Right lobe of liver (tissue), 6 donors: ENCODE measurements around the gene DEFB108B. TPM values are rescaled to one million over a fixed set of nuclear protein-coding genes. Genes with fewer than 3 reads are reported as not detected.
"Not testable (repeated sequence)": the region's sequence is repeated elsewhere in the genome, so short reads cannot be mapped to it uniquely, and the experiment has no call there.

ENCODE experiments used
- ATAC-seq, 4 donors: fragments of 200-7000 bp; cut with Tn5 transposase; one replicate each; pipeline ENCODE4 v1.9.1; 2020; ENCODE audit warnings: mild to moderate bottlenecking in 4 of 4, moderate library complexity in 4 of 4
- DNase-seq, 3 donors: peaks; one replicate each; pipeline ENCODE4 v3.0.0-alpha.2; 2020
- H3K27ac ChIP-seq, 3 donors: fragments of 200-600 bp; one replicate each; pipeline ENCODE4 v1.8.0; 2022
- H3K27me3 ChIP-seq, 2 donors: fragments of 200-600 bp; one replicate each; pipeline ENCODE4 v1.8.0; 2022
- H3K36me3 ChIP-seq, 4 donors: fragments of 200-600 bp; sonication (generic) in 1 of 4; one replicate each; pipeline versions ENCODE4 v1.5.1 to v1.8.0; 2017 to 2022; ENCODE audit warnings: control low read depth in 1 of 4
- H3K4me1 ChIP-seq, 4 donors: fragments of 200-600 bp; sonication (generic) in 1 of 4; one replicate each; pipeline versions ENCODE4 v1.5.1 to v1.8.0; 2017 to 2022; ENCODE audit warnings: control low read depth in 1 of 4
- H3K4me3 ChIP-seq, 3 donors: fragments of 200-600 bp; one replicate each; pipeline ENCODE4 v1.8.0; 2022
- H3K9me3 ChIP-seq, 4 donors: fragments of 200-600 bp; sonication (generic) in 1 of 4; one replicate each; pipeline versions ENCODE4 v1.5.1 to v1.8.0; 2017 to 2022; ENCODE audit warnings: control low read depth in 1 of 4
- POLR2A ChIP-seq: fragments of 450-650 bp; IDR thresholded peaks from one replicate; pipeline ENCODE4 v1.6.1; 2017; ENCODE audit warnings: antibody characterized with exemption, mild to moderate bottlenecking
- WGBS: methylation state at CpG from one replicate; pipeline ENCODE4 v1.1.6; 2018; ENCODE audit warnings: low coverage, low lambda C conversion rate; ENCODE audit not compliant: insufficient coverage; ENCODE audit errors: missing lambda C conversion rate; 5-methylcytosine and 5-hydroxymethylcytosine counted together
- intact Hi-C, 2 donors: fragments of 100-400 bp; cut with DNase I; formaldehyde crosslinking; loops; one replicate each; pipeline versions ENCODE4 v1.11.2 to v1.14.1; 2022
- long read RNA-seq: library from polyadenylated mRNA; unstranded; transcript quantifications from one replicate; pipeline ENCODE4 v2.0.0, GENCODE V29; 2019
- total RNA-seq, 6 experiments: library from RNA; depleted of rRNA in 2 of 6; stranded (reverse); fragments of >200 nt in 2 of 6; fragmentation: NEBNext Ultra II Directional in 3 of 6; extraction: Animal tissue kit (Norgen Biotek cat#: 25700) in 3 of 6; gene quantifications; one replicate each; pipeline versions ENCODE4 v1.1.0 to v1.2.4, GENCODE V29; 2016 to 2023
- TF ChIP-seq, protein P1 (sequence below), 4 donors: fragments of 200-600 bp in 3 of 4; fragments of 450-650 bp in 1 of 4; IDR thresholded peaks; one replicate each; pipeline versions ENCODE4 v1.5.1 to v1.8.0; 2016 to 2022; ENCODE audit warnings: antibody characterized with exemption in 4 of 4, mild to moderate bottlenecking in 2 of 4
- donor health status: DM: no; HTN: yes; CAD: no.
- donor health status: DM: no; HTN: no; CAD: no.
- donor health status: DM: no; HTN: no; CAD: no.
- donor health status: DM: no; HTN: yes; CAD: no.
- donor health status: DM: no; HTN: yes; CAD: no.

DEFB108B gene
- not detected for total RNA-seq
- long read RNA-seq: 0 reads

GRCh38 chr11:71832811-71833210 lies at the start of gene DEFB108B:
Gene DEFB108B, plus strand, starts transcription at chr11:71833200. Its CDS starts 0 bp downstream, at chr11:71833200.
- H3K4me1 ChIP-seq, H3K4me3 ChIP-seq, ATAC-seq, H3K27ac ChIP-seq, intact Hi-C loops, H3K9me3 ChIP-seq, H3K27me3 ChIP-seq, DNase-seq, H3K36me3 ChIP-seq: not testable (repeated sequence)
- no CpG with 5 or more reads among the region's 1 CpG for WGBS

DNA sequence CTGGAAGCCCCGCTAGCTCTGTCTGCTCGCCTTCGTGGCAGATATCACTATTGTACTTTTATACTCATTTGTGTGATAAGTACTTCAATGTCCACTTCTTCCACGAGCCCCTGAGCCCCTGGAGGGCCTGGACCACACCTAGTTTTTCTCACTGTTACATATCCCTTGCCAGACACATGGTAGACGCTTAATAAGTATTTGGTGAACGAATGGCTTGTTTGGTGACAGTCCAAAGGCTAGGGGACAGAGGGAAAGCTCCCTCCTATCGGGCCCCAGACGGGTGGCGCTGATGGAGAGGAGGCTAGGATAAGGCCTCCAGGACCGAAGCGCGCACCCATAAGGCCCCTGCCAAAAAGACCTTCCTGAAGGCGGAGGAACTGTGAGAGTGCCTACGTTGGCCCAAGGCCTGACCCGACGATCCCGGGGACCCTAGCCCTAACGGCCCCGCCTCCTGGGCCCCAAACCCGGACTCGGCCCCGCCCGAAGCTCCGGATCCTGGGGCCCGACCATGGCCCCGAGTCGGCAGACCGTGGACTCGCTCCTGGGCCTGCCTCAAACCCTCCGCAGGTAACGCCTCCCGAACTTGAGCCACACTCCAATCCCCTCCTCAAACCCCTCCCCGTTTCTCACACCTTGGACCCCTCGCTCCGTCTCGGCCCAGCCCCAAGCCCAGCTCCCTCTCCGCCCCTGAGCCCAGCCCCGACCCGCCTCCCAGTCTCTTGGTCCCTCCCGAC lies 46.7 kb upstream of the DEFB108B start:
- Histone ChIP-seq H3K27ac (peak overlapping the region; percentile 43 to 49 (median 43)), H3K4me3 (peak overlapping the region; percentile 52 to 69 (median 61))
- 1% methylated on average over 23 of the region's 40 CpGs for WGBS
- H3K27me3 ChIP-seq, H3K4me1 ChIP-seq, H3K9me3 ChIP-seq, DNase-seq, intact Hi-C loops, H3K36me3 ChIP-seq: not testable (repeated sequence)
- peak; percentile 36 to 64 (median 48) for ATAC-seq

GRCh38 chr11:71786848-71787097 lies 46.2 kb upstream of the DEFB108B start:
- H3K36me3 ChIP-seq, H3K27me3 ChIP-seq, H3K9me3 ChIP-seq, H3K27ac ChIP-seq, intact Hi-C loops, H3K4me1 ChIP-seq: not testable (repeated sequence)
- 2% methylated on average over 8 of the region's 22 CpGs for WGBS
- ATAC-seq (peak; percentile 97 to 98 (median 97)), DNase-seq (peak; percentile 100)
- H3K4me3 ChIP-seq: peak overlapping the region in 2 of 3 donors; percentile 61 to 69

- TF ChIP-seq POLR2A: peak; percentile 49
- TF ChIP-seq, protein P1, sequence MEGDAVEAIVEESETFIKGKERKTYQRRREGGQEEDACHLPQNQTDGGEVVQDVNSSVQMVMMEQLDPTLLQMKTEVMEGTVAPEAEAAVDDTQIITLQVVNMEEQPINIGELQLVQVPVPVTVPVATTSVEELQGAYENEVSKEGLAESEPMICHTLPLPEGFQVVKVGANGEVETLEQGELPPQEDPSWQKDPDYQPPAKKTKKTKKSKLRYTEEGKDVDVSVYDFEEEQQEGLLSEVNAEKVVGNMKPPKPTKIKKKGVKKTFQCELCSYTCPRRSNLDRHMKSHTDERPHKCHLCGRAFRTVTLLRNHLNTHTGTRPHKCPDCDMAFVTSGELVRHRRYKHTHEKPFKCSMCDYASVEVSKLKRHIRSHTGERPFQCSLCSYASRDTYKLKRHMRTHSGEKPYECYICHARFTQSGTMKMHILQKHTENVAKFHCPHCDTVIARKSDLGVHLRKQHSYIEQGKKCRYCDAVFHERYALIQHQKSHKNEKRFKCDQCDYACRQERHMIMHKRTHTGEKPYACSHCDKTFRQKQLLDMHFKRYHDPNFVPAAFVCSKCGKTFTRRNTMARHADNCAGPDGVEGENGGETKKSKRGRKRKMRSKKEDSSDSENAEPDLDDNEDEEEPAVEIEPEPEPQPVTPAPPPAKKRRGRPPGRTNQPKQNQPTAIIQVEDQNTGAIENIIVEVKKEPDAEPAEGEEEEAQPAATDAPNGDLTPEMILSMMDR (IDR thresholded peaks at IDR 0.05): no peak
- H3K4me1 ChIP-seq: no peaks in the 10 kb centered on the region
- no peaks in the 10 kb centered on the region for H3K27me3 ChIP-seq
- H3K9me3 ChIP-seq: no peaks in the 10 kb centered on the region
- H3K36me3 ChIP-seq: no peaks in the 10 kb centered on the region
- intact Hi-C loops: no loop called here
- ATAC-seq (peak; percentile 98 to 99 (median 99)), DNase-seq (peak; percentile 69 to 93 (median 79))
- WGBS: 0% methylated on average over 17 of the region's 62 CpGs
- no peak overlapping the region for H3K27ac ChIP-seq
- peak overlapping the region; percentile 40 to 64 (median 57) for H3K4me3 ChIP-seq
Observed at GRCh38 chr11:71787098-71787823, 45.7 kb upstream of the DEFB108B start.

DNA sequence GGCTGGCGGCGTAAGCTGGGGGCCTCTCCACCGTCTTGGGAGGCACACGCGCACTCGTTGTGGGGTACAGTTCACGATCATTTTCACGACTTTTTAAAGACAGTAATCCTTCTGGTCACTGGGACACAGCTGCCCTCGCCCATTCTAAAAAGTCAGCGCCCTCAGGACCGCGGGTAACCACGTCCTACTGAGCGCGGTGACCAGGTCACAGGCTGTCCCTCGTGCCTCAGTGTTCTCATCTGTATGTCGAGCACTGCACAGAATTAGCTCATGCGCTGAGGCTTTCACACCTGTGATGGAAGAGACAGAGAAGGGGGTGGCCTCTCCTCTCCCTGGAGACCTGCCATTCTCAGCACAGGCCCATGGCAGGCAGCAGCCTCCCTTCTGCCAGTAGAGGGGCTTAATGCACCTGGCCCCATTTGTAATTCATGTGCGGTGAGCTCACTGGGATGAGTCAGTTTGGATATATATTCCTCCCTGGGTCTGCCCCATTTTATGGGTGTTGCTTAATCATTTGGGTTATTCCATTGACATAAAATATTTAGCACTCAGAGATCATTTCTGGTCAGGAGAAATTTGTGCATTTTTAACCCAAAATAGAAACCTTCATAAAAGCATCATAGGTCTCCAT lies 45.1 kb upstream of the DEFB108B start:
- H3K27ac ChIP-seq, H3K9me3 ChIP-seq, H3K27me3 ChIP-seq, ATAC-seq, H3K4me1 ChIP-seq, intact Hi-C loops, H3K36me3 ChIP-seq, DNase-seq: not testable (repeated sequence)
- H3K4me3 ChIP-seq: peak overlapping the region; percentile 40 to 64 (median 57)
- 5% methylated on average over 17 of the region's 19 CpGs for WGBS

GRCh38 chr11:71789444-71790196 lies 43.4 kb upstream of the DEFB108B start:
- H3K27ac ChIP-seq, ATAC-seq, intact Hi-C loops, H3K4me1 ChIP-seq, DNase-seq, H3K4me3 ChIP-seq, H3K36me3 ChIP-seq, H3K27me3 ChIP-seq, H3K9me3 ChIP-seq: not testable (repeated sequence)
- WGBS: 82% methylated on average over 3 of the region's 8 CpGs

- H3K4me1 ChIP-seq, H3K4me3 ChIP-seq, DNase-seq, H3K27me3 ChIP-seq, ATAC-seq, H3K27ac ChIP-seq, H3K36me3 ChIP-seq, intact Hi-C loops, H3K9me3 ChIP-seq: not testable (repeated sequence)
- WGBS: 84% methylated on average over 3 of the region's 7 CpGs
Observed at GRCh38 chr11:71791111-71791510, 41.9 kb upstream of the DEFB108B start.
